Measurements from ENCODE around the gene EIF4H.

The EIF4H gene

GRCh38 chr7:74246497-74246896 lies 72.3 kb downstream of the EIF4H start:
- TF ChIP-seq, protein P1, sequence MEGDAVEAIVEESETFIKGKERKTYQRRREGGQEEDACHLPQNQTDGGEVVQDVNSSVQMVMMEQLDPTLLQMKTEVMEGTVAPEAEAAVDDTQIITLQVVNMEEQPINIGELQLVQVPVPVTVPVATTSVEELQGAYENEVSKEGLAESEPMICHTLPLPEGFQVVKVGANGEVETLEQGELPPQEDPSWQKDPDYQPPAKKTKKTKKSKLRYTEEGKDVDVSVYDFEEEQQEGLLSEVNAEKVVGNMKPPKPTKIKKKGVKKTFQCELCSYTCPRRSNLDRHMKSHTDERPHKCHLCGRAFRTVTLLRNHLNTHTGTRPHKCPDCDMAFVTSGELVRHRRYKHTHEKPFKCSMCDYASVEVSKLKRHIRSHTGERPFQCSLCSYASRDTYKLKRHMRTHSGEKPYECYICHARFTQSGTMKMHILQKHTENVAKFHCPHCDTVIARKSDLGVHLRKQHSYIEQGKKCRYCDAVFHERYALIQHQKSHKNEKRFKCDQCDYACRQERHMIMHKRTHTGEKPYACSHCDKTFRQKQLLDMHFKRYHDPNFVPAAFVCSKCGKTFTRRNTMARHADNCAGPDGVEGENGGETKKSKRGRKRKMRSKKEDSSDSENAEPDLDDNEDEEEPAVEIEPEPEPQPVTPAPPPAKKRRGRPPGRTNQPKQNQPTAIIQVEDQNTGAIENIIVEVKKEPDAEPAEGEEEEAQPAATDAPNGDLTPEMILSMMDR (IDR thresholded peaks at IDR 0.05): no peak
